ENCODE results near the gene REPIN1.
A peak's percentile ranks its signal among the peaks of the same experiment; 100 is the strongest.

Gene REPIN1

GRCh38 chr7:150408393-150409299 lies 40.0 kb downstream of the REPIN1 start:
- no peak for DNase-seq

DNA sequence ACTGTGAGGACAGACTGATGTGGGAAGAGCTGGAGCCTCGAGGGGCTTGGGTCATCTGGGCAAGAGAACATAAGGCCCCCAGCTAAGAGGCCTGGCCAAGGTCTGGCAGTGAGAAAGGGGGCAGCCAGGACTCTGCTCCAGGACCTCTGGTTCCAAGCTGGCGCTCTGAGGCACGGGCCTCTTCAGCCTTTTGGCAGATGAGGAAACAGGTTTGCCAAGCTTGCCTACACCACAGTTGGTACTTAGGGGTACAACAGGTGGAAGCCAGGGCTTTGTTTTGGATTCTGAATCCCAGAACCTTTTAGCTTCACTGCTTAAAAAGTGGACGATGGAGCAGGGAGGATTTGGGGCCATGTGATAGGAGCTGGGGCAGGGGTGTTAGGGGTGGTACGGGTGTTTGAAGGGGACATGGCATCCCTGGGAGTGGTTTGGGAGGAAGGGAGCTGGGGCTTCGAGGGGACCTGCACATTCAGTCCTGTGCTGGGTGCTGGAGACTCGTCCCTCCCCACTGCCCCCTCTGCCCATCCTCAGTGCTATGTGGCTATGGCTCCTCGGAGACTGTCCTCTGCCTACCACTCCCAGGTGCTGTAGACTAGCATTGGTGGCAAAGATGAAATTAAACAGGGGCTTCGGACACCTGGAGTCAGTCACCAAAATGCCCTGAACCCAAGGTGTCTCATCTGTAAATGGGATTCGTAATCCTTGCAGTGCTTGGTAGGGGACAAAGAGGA lies 40.8 kb downstream of the REPIN1 start:
- no peak for DNase-seq

DNA sequence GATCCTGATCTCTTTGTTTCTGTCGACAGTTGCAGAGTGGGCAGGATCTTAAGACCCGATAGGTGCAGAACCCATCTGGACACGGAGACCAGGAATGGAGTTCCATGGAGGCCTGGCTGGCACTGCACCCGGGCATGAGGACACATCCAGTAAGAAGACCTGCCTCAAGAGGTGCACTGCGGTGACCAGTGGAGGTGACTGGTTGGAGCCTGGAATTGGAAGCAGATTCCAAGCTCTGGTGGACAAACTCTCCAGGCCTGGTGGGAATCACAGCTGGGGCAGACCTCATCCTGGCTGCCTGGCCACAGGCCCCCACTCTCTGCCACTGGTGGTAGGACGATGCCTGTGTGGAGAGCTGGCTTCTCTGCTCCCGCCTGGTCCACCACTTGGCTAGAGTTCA lies 41.5 kb downstream of the REPIN1 start:
- DNase-seq = no peak

GRCh38 chr7:150410680-150411346 lies 42.2 kb downstream of the REPIN1 start:
- no peak for DNase-seq

DNA sequence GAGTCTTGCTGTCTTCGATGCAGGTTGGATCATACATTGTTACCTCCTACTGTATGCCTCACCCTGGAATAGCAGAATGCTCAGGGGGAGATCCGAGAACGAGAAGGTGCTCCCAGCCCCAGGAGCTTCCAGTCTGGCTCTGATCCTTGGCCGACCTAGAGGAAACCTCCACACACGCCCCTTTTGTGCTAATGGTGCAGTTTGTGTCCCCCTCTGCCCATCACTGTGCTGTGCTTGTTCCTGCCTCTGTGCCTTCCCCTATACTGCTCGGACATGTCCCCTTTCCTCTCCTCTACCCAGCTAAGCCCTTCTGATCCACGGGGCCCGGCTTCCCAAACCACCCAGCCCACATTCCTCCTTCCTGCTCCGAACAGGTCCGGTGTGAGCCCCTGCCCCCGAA lies 43.0 kb downstream of the REPIN1 start:
- DNase-seq = no peak

GRCh38 chr7:150412016-150412415 lies 43.4 kb downstream of the REPIN1 start:
- DNase-seq = no peak

GRCh38 chr7:150412518-150413488 lies 44.2 kb downstream of the REPIN1 start:
- no peak for DNase-seq

DNA sequence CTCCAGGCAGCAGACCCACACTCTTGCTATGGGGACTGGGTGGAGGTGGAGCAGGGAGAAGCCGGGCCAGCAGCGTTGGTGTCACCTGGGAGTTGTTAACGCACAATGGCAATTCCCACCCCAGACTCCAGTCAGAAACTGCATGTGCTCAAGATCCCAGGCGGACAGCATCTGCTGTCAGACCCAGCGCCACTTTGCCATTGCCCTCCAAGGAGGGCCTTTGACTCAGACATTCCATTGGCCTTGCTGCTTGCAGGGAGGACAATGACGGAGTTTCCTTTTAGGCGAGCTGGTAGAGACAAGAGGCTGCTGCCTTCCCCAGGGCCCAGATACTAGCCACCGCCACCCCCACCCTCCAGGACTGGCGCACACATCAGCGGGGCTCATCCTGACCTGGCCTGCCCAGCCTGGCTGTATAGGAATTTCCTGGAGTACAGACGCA lies 45.0 kb downstream of the REPIN1 start:
- no peak for DNase-seq

GRCh38 chr7:150415161-150416153 lies 46.8 kb downstream of the REPIN1 start:
- DNase-seq = no peak

GRCh38 chr7:150417239-150417638 lies 48.6 kb downstream of the REPIN1 start:
- DNase-seq = no peak

GRCh38 chr7:150417863-150418262 lies 49.2 kb downstream of the REPIN1 start:
- DNase-seq = no peak

DNA sequence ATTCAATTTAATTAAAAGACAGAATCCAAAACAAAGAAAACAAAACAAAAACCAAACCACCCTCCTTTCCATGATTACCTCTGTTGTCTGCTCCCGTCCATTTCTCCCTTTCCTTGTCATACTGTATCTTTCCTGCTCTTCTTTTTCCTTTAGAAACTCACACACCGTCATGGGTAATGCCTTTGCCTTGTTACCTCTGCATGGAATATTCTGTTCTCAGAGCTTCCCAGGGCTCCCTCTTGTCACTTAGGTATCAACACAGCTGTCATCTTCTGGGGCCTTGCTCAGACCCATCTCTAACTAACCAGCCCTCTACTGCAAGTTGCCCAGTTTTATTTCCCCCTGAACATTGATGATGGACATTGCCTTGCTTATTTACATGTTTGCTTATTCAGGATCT lies 51.6 kb downstream of the REPIN1 start:
- DNase-seq = no peak

DNA sequence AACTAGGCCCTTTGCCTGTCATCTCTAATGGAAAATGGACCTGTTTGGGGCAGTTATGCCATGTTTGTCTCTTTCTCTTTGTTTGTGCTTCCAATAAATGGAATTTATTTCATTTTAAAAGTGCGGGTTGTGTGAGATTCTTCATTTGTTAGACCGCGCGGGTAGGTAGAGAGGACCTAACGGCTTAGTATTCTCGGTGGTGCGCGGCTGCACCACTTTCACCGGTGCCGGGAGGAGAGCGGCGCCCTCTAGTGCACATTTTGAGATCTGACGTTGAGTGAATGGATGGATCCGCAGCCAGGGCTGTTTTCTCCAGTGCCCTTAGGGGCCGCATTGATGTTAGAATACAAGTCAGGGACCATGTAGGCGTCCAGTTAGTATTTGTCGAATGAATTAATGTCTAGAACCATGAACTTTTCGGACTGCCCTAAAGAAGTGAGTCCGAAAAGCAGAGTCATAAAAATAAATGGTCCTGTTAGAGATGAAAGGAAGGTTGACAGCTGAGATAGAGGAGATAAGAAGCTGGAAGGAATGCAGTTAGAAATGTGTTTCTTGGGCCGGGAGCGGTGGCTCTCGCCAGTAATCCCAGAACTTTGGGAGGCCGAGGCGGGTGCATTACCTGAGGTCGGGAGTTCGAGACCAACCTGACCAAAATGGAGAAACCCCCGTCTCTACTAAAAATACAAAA lies 52.5 kb downstream of the REPIN1 start:
- peak; percentile 84 for DNase-seq

GRCh38 chr7:150421831-150422230 lies 53.2 kb downstream of the REPIN1 start:
- no peak for DNase-seq

All from femur (tissue), 1 donor.